AG04449 (cell line): ENCODE measurements around the gene PRSS36.
A peak's percentile ranks its signal among the peaks of the same experiment; 100 is the strongest.
"Not testable (repeated sequence)": the region's sequence is repeated elsewhere in the genome, so short reads cannot be mapped to it uniquely, and the experiment has no call there.

Experiments used
- CTCF ChIA-PET: fragments of 350-600 bp; formaldehyde crosslinking; extraction: SDS; loops from one replicate; lab custom pipeline; 2021; ENCODE audit warnings: antibody characterized with exemption; lab: Yijun Ruan, JAX
- POLR2A ChIA-PET: fragments of 400-600, 350-600 bp; formaldehyde crosslinking; extraction: SDS; loops from one replicate; lab custom pipeline; 2020; ENCODE audit warnings: antibody characterized with exemption, inconsistent platforms; lab: Yijun Ruan, JAX
- DNase-seq: peaks from one replicate; pipeline ENCODE4 v3.0.0-alpha.2; 2010; ENCODE audit warnings: low read depth, low spot score
- H3K4me3 ChIP-seq: 2 replicates; pipeline ENCODE4 v1.5.1; 2011; ENCODE audit warnings: low read depth, mild to moderate bottlenecking, control low read depth, low read length
- CTCF ChIP-seq: IDR thresholded peaks from one replicate; pipeline ENCODE4 v1.5.1; 2011; ENCODE audit warnings: mild to moderate bottlenecking, moderate library complexity, low read length, control low read depth, inconsistent platforms; ENCODE audit not compliant: insufficient read depth; ENCODE audit errors: missing control alignments

The PRSS36 gene

GRCh38 chr16:31106509-31107464 is 43.1 kb downstream of the PRSS36 start:
- no peak overlapping the region for H3K4me3 ChIP-seq
- POLR2A ChIA-PET = no interaction called here

GRCh38 chr16:31105677-31106213 is 44.1 kb downstream of the PRSS36 start:
- H3K4me3 ChIP-seq = no peak overlapping the region
- POLR2A ChIA-PET = no interaction called here
- TF ChIP-seq CTCF = peak; percentile 88
- CTCF ChIA-PET = no interaction called here
- no peak for DNase-seq

More at GRCh38 chr16:31106509-31107464, 43.1 kb downstream of the PRSS36 start:
- no peak for TF ChIP-seq CTCF
- CTCF ChIA-PET = interaction anchor here (2.3 kb wide), 1 partner anchor 10 kb away, joined by 18 read pairs; the partner anchor contains the start of gene VKORC1
- DNase-seq = no peak

GRCh38 chr16:31100876-31101641 is 48.8 kb downstream of the PRSS36 start:
- DNase-seq, H3K4me3 ChIP-seq: not testable (repeated sequence)
- CTCF ChIA-PET = interaction anchor here (1.6 to 14.7 kb wide), 4 partner anchors 12 to 147 kb away, joined by 3 to 141 read pairs (median 12); partner anchors contain the start of genes HSD3B7 and PRSS53
- POLR2A ChIA-PET = interaction anchor here (1.1 to 2.7 kb wide), 3 partner anchors 14 to 79 kb away, joined by 4 to 6 read pairs (median 6); partner anchors contain the start of genes FUS and KAT8

GRCh38 chr16:31099860-31100638 is 49.8 kb downstream of the PRSS36 start:
- no peak overlapping the region for H3K4me3 ChIP-seq
- ChIA-PET CTCF (interaction anchor here (0.9 to 14.7 kb wide), 5 partner anchors 11 to 146 kb away, joined by 3 to 141 read pairs (median 11); partner anchors contain the start of genes HSD3B7 and PRSS53), POLR2A (interaction anchor here (0.7 to 2.7 kb wide), 4 partner anchors 15 to 322 kb away, joined by 4 to 6 read pairs (median 5); partner anchors contain the start of genes FUS and KAT8)
- TF ChIP-seq CTCF = no peak
- DNase-seq = no peak

- no peak for TF ChIP-seq CTCF
- peak; percentile 78 for DNase-seq
- POLR2A ChIA-PET = interaction anchor here (1.2 kb wide), 2 partner anchors 23 to 86 kb away, joined by 4 to 6 read pairs; partner anchors contain the start of genes FUS and KAT8
- peak within 1 kb of the TSS; percentile 95 for H3K4me3 ChIP-seq
- CTCF ChIA-PET = interaction anchor here (1.4 to 14.7 kb wide), 6 partner anchors 10 to 141 kb away, joined by 3 to 141 read pairs (median 13); partner anchors contain the start of genes BCKDK, HSD3B7, ZNF646 and ZNF668
Observed at GRCh38 chr16:31094424-31095120, 55.3 kb downstream of the PRSS36 start, which contains the start of gene VKORC1. VKORC1 (minus strand) TSS chr16:31094797; CDS start chr16:31094729, 68 bp downstream.
